ENCODE measurements around the gene RCAN1. TPM values are rescaled to one million over a fixed set of nuclear protein-coding genes. Genes with fewer than 3 reads are reported as not detected.
A peak's percentile ranks its signal among the peaks of the same experiment; 100 is the strongest.
"Not testable (repeated sequence)": the region's sequence is repeated elsewhere in the genome, so short reads cannot be mapped to it uniquely, and the experiment has no call there.

Gene RCAN1
- total RNA-seq, 1 donor = 308 TPM

DNA sequence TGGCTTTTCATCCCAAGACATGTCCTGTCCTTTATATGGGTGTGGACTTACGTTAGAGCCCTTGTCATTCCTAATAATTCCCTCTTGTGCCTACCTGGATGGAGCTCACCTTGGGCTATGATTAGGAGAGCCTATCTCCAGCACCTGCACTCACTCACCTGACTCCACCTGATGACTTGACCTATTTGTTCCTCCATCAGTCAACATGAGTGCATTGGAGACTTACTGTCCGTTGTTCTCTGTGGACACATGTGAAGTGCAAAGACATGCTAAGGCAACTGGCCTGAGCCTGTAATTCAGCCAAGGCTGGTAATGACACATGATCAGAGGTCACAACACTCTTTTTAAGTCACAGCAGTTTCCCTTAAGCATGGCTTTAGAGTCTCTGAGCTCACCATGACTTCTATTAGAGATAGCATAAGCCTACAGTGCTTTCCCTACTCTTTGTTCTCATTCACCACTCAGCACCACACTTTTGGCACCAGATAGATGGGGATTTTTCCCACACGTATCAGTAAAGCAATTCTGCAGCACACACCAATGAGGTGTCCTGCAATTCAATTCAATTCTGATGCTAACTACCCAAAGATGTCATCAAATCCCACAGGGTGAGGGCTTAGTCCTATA is 112.3 kb downstream of the RCAN1 start:
- H3K4me3 ChIP-seq (ENCODE audit: low read depth, low read length) = no peak overlapping the region
- DNase-seq (ENCODE audit: low read depth) = no peak
- TF ChIP-seq, protein P1, sequence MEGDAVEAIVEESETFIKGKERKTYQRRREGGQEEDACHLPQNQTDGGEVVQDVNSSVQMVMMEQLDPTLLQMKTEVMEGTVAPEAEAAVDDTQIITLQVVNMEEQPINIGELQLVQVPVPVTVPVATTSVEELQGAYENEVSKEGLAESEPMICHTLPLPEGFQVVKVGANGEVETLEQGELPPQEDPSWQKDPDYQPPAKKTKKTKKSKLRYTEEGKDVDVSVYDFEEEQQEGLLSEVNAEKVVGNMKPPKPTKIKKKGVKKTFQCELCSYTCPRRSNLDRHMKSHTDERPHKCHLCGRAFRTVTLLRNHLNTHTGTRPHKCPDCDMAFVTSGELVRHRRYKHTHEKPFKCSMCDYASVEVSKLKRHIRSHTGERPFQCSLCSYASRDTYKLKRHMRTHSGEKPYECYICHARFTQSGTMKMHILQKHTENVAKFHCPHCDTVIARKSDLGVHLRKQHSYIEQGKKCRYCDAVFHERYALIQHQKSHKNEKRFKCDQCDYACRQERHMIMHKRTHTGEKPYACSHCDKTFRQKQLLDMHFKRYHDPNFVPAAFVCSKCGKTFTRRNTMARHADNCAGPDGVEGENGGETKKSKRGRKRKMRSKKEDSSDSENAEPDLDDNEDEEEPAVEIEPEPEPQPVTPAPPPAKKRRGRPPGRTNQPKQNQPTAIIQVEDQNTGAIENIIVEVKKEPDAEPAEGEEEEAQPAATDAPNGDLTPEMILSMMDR (IDR thresholded peaks at IDR 0.05; ENCODE audit: insufficient read depth, low read depth, low read length) = no peak

DNA sequence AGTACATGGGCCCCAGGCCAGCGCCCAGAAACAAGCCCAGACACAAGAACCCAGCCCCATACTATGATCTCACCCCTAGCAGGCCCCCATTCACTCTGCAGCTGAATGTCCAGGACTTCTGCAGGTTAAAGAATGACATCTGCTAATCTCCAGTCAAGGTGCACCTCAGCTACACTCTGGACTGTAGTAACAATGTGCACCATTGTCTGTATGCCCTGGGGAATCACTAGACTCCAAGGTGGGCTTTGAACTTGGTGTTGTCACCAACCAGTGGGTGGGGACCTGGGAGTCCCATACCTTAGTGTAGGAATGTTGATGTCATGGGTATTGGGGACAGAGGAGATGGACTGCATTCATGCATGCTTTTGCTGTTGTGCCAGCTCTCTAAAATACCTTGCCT is 113.2 kb downstream of the RCAN1 start:
- TF ChIP-seq, protein P1 (IDR thresholded peaks at IDR 0.05; ENCODE audit: insufficient read depth, low read depth, low read length) = no peak
- DNase-seq (ENCODE audit: low read depth) = no peak
- H3K4me3 ChIP-seq (ENCODE audit: low read depth, low read length) = no peak overlapping the region

DNA sequence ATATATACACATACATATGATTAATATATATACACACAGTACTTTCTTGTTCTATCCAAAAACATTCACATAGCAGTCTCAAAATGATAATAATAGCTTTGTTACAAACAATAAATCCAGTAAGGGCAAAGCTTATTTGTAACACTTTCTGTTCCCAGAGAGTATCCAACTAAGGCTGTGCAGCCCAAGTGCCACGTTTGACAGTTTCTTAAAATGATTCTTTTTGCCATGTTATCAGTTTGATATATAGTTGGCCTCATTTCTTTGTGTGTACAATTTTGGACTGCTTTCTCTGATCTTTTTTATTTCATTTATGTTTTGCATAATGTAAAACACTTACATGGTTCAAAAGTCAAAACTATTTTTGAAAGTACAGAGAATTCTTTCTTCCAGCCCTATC is 114.7 kb downstream of the RCAN1 start:
- DNase-seq (ENCODE audit: low read depth) = no peak
- TF ChIP-seq, protein P1 (IDR thresholded peaks at IDR 0.05; ENCODE audit: insufficient read depth, low read depth, low read length) = no peak
- no peak overlapping the region for H3K4me3 ChIP-seq (ENCODE audit: low read depth, low read length)

DNA sequence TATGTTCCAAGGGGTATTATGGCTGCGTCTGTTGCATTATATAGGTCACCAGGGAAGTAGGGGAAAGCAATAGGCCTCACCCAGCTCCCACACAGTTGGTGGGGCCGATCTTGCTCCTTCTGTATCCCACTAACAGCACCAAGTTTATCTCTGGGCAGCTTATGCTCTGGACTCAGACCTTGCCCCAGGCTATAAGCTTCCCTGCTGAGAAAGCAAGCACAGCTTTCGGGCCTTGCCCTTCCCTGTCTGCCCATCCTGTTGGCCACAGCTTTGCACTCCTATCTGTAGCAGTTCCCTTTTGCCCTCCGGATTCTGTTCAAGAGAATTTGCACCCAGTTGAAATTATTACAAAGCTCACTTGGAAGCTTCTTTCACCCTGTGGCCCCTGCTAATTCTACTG is 115.8 kb downstream of the RCAN1 start:
- H3K4me3 ChIP-seq (ENCODE audit: low read depth, low read length) = no peak overlapping the region
- TF ChIP-seq, protein P1 (IDR thresholded peaks at IDR 0.05; ENCODE audit: insufficient read depth, low read depth, low read length) = no peak
- no peak for DNase-seq (ENCODE audit: low read depth)

DNA sequence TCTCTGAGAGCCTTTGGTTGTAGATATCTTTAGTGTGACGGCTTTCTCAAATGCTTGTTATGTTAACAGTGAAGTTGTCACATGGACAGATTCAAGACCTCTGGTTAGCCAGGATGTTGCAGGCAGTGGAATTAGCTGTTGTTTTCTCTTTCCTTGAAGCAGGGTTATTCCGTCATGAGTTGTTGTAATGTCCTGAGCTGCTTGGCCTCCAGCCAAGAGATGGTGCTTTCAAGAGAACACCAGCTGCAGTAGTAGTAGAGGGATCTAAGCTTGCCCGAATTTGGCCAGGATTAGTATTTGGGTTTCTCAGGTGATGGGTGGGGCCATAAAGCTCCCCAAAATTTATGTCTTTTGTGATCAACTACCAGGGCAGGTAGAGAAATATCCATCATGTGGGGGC is 116.3 kb downstream of the RCAN1 start:
- TF ChIP-seq, protein P1 (IDR thresholded peaks at IDR 0.05; ENCODE audit: insufficient read depth, low read depth, low read length) = no peak
- peak; percentile 85 for DNase-seq (ENCODE audit: low read depth)
- no peak overlapping the region for H3K4me3 ChIP-seq (ENCODE audit: low read depth, low read length)

DNA sequence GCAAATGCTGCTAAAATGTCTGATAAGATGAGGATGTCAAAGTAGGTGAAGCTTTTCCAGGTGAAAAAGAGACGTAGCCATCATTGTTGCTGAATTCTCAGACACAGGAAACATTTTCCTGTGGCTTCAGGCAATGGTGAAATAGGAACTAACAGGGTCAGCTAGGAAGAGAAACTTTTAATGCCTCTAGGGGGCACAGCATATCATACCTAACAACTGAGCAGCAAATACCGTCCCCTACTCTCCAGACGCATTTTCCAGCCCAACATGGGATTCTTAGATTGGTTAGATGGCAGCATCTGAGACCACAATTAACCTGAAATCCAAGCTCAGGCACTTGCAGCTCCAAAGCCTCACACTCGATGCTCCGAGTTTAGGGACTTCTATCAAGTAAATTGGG is 131.1 kb downstream of the RCAN1 start:
- DNase-seq (ENCODE audit: low read depth); H3K4me3 ChIP-seq (ENCODE audit: low read depth, low read length): not testable (repeated sequence)

DNA sequence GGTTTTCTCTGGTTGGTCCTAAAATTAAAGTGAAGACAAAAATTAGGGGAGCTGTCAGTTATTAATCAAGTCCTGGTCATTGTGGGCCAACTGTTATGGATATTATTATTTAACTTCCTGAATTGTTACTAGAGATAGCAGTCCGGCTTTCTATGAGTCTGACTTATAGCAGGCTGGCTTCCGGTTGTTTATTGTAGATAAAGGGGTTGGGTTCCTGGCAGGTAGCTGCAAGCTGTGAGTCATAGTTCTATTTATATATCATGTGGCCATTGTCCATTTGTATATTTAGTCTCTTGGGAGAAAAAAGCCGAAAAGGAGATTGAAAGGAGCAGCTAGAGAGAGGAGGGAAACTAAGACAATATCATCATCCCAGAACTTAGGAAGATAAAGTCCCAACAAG is 131.5 kb downstream of the RCAN1 start:
- not testable (repeated sequence) for DNase-seq (ENCODE audit: low read depth); H3K4me3 ChIP-seq (ENCODE audit: low read depth, low read length)

DNA sequence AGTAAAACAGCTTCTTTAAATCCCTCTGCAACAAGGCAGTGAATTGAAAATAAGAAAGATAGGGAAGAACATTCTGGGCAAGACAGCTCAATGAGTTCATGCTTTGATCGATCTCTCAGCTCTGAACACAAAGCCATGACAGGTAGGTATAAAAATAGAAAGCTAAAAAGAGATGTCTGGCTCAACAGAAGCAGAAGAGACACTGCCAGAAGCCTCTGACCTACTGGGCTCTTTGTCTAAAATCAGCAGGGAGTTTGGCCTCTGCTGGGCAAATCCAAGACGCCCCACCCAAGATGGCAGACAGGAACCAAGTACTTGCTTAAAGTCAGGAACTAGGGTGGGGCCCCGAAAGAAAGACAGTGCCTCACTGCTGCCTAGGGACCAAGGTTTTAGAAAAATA is 147.6 kb downstream of the RCAN1 start:
- H3K4me3 ChIP-seq (ENCODE audit: low read depth, low read length); DNase-seq (ENCODE audit: low read depth): not testable (repeated sequence)

Other genes with a start within 250 kb of the RCAN1 start
- gene SMIM11, start 239.6 kb downstream of the RCAN1 start, total RNA-seq = 4.7 and 7.1 TPM in 2 replicates
- gene SMIM34, start 191.2 kb downstream of the RCAN1 start, total RNA-seq = not detected in 2 replicates
- under 0.01 and 0.64 TPM in 2 replicates for gene KCNE1, start 102.9 kb downstream of the RCAN1 start, total RNA-seq
- under 0.01 TPM in 2 replicates for gene CLIC6, start 53.9 kb upstream of the RCAN1 start, total RNA-seq

All from fibroblast of villous mesenchyme (primary cell).